Hepatocyte (in vitro differentiated cells): ENCODE measurements around the gene TXNDC15.

ENCODE experiments used
- EZH2 ChIP-seq: fragments of 200-600 bp; sonication (generic); IDR thresholded peaks from 2 replicates; pipeline ENCODE4 v1.6.1; 2016; ENCODE audit warnings: antibody characterized with exemption, mild to moderate bottlenecking, borderline replicate concordance
- EZH2phosphoT487 ChIP-seq: fragments of 200-600 bp; sonication (generic); IDR thresholded peaks from one replicate; pipeline ENCODE4 v1.6.1; 2018; ENCODE audit warnings: antibody characterized with exemption, mild to moderate bottlenecking, low read depth, moderate library complexity; ENCODE audit not compliant: unreplicated experiment, severe bottlenecking
- TF ChIP-seq, protein P1 (sequence below): fragments of 200-600 bp; sonication (generic); IDR thresholded peaks from 2 replicates; pipeline ENCODE4 v1.5.1; 2016; ENCODE audit warnings: antibody characterized with exemption, mild to moderate bottlenecking; ENCODE audit not compliant: poor library complexity

- TF ChIP-seq, protein P1, sequence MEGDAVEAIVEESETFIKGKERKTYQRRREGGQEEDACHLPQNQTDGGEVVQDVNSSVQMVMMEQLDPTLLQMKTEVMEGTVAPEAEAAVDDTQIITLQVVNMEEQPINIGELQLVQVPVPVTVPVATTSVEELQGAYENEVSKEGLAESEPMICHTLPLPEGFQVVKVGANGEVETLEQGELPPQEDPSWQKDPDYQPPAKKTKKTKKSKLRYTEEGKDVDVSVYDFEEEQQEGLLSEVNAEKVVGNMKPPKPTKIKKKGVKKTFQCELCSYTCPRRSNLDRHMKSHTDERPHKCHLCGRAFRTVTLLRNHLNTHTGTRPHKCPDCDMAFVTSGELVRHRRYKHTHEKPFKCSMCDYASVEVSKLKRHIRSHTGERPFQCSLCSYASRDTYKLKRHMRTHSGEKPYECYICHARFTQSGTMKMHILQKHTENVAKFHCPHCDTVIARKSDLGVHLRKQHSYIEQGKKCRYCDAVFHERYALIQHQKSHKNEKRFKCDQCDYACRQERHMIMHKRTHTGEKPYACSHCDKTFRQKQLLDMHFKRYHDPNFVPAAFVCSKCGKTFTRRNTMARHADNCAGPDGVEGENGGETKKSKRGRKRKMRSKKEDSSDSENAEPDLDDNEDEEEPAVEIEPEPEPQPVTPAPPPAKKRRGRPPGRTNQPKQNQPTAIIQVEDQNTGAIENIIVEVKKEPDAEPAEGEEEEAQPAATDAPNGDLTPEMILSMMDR: no peak
- no peak for TF ChIP-seq EZH2
- no peak for TF ChIP-seq EZH2phosphoT487
These were observed 4.2 kb downstream of the TXNDC15 start for GRCh38 chr5:134878403-134878802.
